HL-60 (cell line): Measurements from ENCODE around the gene SMPD4.
"Not testable (repeated sequence)": the region's sequence is repeated elsewhere in the genome, so short reads cannot be mapped to it uniquely, and the experiment has no call there.

Source experiments
- DNase-seq, 2 experiments: peaks; one replicate each; pipeline ENCODE4 v3.0.0-alpha.2; 2010 to 2020; ENCODE audit warnings: low read depth in 1 of 2, low spot score in 1 of 2
- H3K27ac ChIP-seq: fragments of 250-450 bp; sonication (Bioruptor Pico); replicated peaks from 2 replicates; pipeline ENCODE4 v1.5.1; 2020; ENCODE audit warnings: mild to moderate bottlenecking, moderate library complexity
- H3K27me3 ChIP-seq: fragments of 250-450 bp; sonication (Bioruptor Pico); 2 replicates; pipeline ENCODE4 v1.5.1; 2021; ENCODE audit warnings: mild to moderate bottlenecking, moderate library complexity; ENCODE audit not compliant: insufficient read depth, poor library complexity, severe bottlenecking
- H3K4me3 ChIP-seq: replicated peaks from 2 replicates; pipeline ENCODE4 v1.5.1; 2011; ENCODE audit warnings: mild to moderate bottlenecking, control low read depth, low read length; ENCODE audit not compliant: insufficient read depth
- CTCF ChIP-seq: IDR thresholded peaks from one replicate; pipeline ENCODE4 v1.5.1; 2011; ENCODE audit warnings: low read length, control low read depth, inconsistent platforms; ENCODE audit not compliant: insufficient read depth
- GABPA ChIP-seq: IDR thresholded peaks from 2 replicates; pipeline ENCODE4 v1.6.1; 2012; ENCODE audit warnings: low read depth
- POLR2AphosphoS5 ChIP-seq: IDR thresholded peaks from 2 replicates; pipeline ENCODE4 v1.6.1; 2012; ENCODE audit warnings: low read depth
- REST ChIP-seq: IDR thresholded peaks from 2 replicates; pipeline ENCODE4 v1.6.1; 2012; ENCODE audit warnings: low read depth; ENCODE audit not compliant: insufficient replicate concordance
- SPI1 ChIP-seq: IDR thresholded peaks from 2 replicates; pipeline ENCODE4 v1.6.1; 2012; ENCODE audit warnings: low read depth, mild to moderate bottlenecking, borderline replicate concordance

The SMPD4 gene

GRCh38 chr2:130187859-130188792 lies 6.7 kb upstream of the SMPD4 start:
- not testable (repeated sequence) for H3K27me3 ChIP-seq, H3K27ac ChIP-seq, H3K4me3 ChIP-seq, DNase-seq

GRCh38 chr2:130187268-130187667 lies 5.9 kb upstream of the SMPD4 start:
- DNase-seq = no peak
- no peak overlapping the region for H3K27ac ChIP-seq
- no peak overlapping the region for H3K4me3 ChIP-seq
- TF ChIP-seq POLR2AphosphoS5 (no peak), SPI1 (no peak), REST (no peak), GABPA (no peak), CTCF (no peak)
- H3K27me3 ChIP-seq = no peaks in the 10 kb centered on the region

- no peak overlapping the region for H3K27ac ChIP-seq
- H3K4me3 ChIP-seq = no peak overlapping the region
- TF ChIP-seq SPI1 = no peak
- no peak for TF ChIP-seq GABPA
- no peak for TF ChIP-seq CTCF
- no peak for TF ChIP-seq POLR2AphosphoS5
- TF ChIP-seq REST = no peak
- no peak for DNase-seq
- H3K27me3 ChIP-seq = no peaks in the 10 kb centered on the region
Observed at GRCh38 chr2:130186391-130186790, 5.0 kb upstream of the SMPD4 start.

- no peak for TF ChIP-seq CTCF
- TF ChIP-seq POLR2AphosphoS5 = no peak
- no peak for TF ChIP-seq REST
- TF ChIP-seq SPI1 = no peak
- TF ChIP-seq GABPA = no peak
- Histone ChIP-seq H3K27ac (no peak overlapping the region), H3K27me3 (no peaks in the 10 kb centered on the region), H3K4me3 (no peak overlapping the region)
- no peak for DNase-seq
Observed at GRCh38 chr2:130185896-130186295, 4.5 kb upstream of the SMPD4 start.
